HL-60 (cell line): ENCODE data around the gene ZNF503.
A peak's percentile ranks its signal among the peaks of the same experiment; 100 is the strongest.
"Not testable (repeated sequence)": the region's sequence is repeated elsewhere in the genome, so short reads cannot be mapped to it uniquely, and the experiment has no call there.

Experiments
- DNase-seq, 2 experiments: peaks; one replicate each; pipeline ENCODE4 v3.0.0-alpha.2; 2010 to 2020; ENCODE audit warnings: low read depth in 1 of 2, low spot score in 1 of 2
- H3K27ac ChIP-seq: fragments of 250-450 bp; sonication (Bioruptor Pico); replicated peaks from 2 replicates; pipeline ENCODE4 v1.5.1; 2020; ENCODE audit warnings: mild to moderate bottlenecking, moderate library complexity
- H3K27me3 ChIP-seq: fragments of 250-450 bp; sonication (Bioruptor Pico); 2 replicates; pipeline ENCODE4 v1.5.1; 2021; ENCODE audit warnings: mild to moderate bottlenecking, moderate library complexity; ENCODE audit not compliant: insufficient read depth, poor library complexity, severe bottlenecking
- H3K4me3 ChIP-seq: replicated peaks from 2 replicates; pipeline ENCODE4 v1.5.1; 2011; ENCODE audit warnings: mild to moderate bottlenecking, control low read depth, low read length; ENCODE audit not compliant: insufficient read depth
- GABPA ChIP-seq: IDR thresholded peaks from 2 replicates; pipeline ENCODE4 v1.6.1; 2012; ENCODE audit warnings: low read depth
- POLR2AphosphoS5 ChIP-seq: IDR thresholded peaks from 2 replicates; pipeline ENCODE4 v1.6.1; 2012; ENCODE audit warnings: low read depth
- SPI1 ChIP-seq: IDR thresholded peaks from 2 replicates; pipeline ENCODE4 v1.6.1; 2012; ENCODE audit warnings: low read depth, mild to moderate bottlenecking, borderline replicate concordance
- TF ChIP-seq, protein P1 (sequence below): IDR thresholded peaks from one replicate; pipeline ENCODE4 v1.5.1; 2011; ENCODE audit warnings: low read length, control low read depth, inconsistent platforms; ENCODE audit not compliant: insufficient read depth
- TF ChIP-seq, protein P2 (sequence below): IDR thresholded peaks from 2 replicates; pipeline ENCODE4 v1.6.1; 2012; ENCODE audit warnings: low read depth; ENCODE audit not compliant: insufficient replicate concordance

The ZNF503 gene

GRCh38 chr10:75377869-75378268 lies 23.7 kb downstream of the ZNF503 start:
- no peaks in the 10 kb centered on the region for H3K27me3 ChIP-seq
- TF ChIP-seq SPI1 (no peak), POLR2AphosphoS5 (no peak), GABPA (no peak)
- no peak overlapping the region for H3K27ac ChIP-seq
- DNase-seq = no peak
- H3K4me3 ChIP-seq = no peak overlapping the region

DNA sequence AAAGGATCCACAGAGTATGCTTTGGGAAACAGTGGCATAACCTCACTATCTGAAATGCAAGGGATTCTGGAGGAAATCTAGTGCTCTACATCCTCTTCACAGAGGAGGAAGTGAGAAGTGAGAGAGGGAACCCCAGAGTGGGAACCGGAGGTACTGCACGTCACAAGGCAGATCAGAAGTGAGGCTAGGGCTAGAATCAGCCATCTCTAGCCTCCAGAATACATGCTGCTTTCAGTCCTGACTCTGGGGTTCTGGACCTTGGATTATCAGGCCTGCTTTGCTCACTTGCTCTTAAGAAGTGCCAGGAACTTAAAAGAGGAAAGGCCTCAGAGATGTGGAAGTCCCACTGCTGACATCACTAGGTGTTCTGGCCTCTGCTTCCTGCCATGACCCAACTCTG lies 25.7 kb downstream of the ZNF503 start:
- peak; percentile 51 to 72 for DNase-seq
- TF ChIP-seq, protein P1, sequence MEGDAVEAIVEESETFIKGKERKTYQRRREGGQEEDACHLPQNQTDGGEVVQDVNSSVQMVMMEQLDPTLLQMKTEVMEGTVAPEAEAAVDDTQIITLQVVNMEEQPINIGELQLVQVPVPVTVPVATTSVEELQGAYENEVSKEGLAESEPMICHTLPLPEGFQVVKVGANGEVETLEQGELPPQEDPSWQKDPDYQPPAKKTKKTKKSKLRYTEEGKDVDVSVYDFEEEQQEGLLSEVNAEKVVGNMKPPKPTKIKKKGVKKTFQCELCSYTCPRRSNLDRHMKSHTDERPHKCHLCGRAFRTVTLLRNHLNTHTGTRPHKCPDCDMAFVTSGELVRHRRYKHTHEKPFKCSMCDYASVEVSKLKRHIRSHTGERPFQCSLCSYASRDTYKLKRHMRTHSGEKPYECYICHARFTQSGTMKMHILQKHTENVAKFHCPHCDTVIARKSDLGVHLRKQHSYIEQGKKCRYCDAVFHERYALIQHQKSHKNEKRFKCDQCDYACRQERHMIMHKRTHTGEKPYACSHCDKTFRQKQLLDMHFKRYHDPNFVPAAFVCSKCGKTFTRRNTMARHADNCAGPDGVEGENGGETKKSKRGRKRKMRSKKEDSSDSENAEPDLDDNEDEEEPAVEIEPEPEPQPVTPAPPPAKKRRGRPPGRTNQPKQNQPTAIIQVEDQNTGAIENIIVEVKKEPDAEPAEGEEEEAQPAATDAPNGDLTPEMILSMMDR = no peak
- TF ChIP-seq POLR2AphosphoS5 (no peak), SPI1 (peak; percentile 86), GABPA (no peak)
- H3K27me3 ChIP-seq = no peaks in the 10 kb centered on the region
- H3K4me3 ChIP-seq = no peak overlapping the region
- H3K27ac ChIP-seq = no peak overlapping the region

DNA sequence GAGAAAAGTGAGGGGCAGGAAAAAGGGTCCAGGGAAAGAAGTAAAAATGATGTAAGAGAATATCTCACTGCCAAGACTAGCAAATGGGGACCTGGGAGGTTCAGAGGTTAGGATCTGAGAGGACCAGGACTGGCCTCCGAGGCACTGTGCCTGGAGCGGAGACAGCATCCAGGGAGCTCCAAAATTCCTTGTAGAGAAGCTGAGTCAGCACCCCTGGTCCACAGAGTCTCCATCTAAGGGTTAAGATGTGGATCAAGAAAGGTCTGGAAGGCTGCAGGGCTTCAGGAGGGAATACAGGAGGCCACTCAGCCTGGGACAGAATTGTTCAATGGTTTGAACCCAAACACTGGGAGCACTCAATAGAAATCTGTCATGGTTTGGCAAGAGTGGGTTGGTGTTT lies 30.6 kb downstream of the ZNF503 start:
- DNase-seq = no peak
- Histone ChIP-seq H3K27ac (no peak overlapping the region), H3K4me3 (no peak overlapping the region), H3K27me3 (no peaks in the 10 kb centered on the region)
- TF ChIP-seq, protein P1 = no peak
- TF ChIP-seq, protein P2, sequence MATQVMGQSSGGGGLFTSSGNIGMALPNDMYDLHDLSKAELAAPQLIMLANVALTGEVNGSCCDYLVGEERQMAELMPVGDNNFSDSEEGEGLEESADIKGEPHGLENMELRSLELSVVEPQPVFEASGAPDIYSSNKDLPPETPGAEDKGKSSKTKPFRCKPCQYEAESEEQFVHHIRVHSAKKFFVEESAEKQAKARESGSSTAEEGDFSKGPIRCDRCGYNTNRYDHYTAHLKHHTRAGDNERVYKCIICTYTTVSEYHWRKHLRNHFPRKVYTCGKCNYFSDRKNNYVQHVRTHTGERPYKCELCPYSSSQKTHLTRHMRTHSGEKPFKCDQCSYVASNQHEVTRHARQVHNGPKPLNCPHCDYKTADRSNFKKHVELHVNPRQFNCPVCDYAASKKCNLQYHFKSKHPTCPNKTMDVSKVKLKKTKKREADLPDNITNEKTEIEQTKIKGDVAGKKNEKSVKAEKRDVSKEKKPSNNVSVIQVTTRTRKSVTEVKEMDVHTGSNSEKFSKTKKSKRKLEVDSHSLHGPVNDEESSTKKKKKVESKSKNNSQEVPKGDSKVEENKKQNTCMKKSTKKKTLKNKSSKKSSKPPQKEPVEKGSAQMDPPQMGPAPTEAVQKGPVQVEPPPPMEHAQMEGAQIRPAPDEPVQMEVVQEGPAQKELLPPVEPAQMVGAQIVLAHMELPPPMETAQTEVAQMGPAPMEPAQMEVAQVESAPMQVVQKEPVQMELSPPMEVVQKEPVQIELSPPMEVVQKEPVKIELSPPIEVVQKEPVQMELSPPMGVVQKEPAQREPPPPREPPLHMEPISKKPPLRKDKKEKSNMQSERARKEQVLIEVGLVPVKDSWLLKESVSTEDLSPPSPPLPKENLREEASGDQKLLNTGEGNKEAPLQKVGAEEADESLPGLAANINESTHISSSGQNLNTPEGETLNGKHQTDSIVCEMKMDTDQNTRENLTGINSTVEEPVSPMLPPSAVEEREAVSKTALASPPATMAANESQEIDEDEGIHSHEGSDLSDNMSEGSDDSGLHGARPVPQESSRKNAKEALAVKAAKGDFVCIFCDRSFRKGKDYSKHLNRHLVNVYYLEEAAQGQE = no peak
- no peak for TF ChIP-seq POLR2AphosphoS5
- no peak for TF ChIP-seq GABPA
- TF ChIP-seq SPI1 = no peak

DNA sequence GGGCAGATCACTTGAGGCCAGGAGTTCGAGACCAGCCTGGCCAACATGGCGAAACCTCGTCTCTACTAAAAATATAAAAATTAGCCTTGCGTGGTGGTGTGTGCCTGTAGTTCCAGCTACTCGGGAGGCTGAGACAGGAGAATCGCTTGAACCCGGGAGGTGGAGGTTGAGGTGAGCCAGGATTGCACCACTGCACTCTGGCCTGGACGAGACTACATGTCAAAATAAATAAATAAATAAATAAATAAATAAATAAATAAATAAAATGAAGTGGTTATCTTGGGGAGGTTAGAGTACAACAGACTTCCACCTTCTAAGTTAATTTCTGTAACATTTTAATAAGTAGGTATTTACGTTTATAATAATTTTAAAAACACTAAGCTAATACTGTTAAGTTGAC lies 31.7 kb downstream of the ZNF503 start:
- not testable (repeated sequence) for H3K27me3 ChIP-seq, H3K4me3 ChIP-seq, DNase-seq, H3K27ac ChIP-seq

DNA sequence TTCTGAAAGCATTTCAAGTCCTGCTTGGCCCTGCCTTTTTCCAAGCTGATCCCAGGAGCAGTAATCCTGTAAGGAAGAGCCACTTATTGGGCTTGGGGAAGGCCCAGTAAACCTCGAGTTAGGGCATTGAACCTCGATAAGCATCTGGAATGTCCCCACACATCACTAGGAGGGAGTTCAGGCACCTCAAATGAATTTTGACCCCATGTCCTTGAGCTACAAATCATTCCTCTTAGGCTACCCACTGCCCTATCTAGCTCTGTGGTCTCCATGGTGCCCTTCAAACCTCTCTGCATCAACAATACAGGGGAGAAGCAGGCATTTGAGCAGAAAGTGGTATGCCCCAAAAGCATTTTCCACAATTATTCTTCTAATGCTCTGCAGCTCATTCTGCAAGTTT lies 33.7 kb downstream of the ZNF503 start:
- TF ChIP-seq, protein P1 = no peak
- no peak for TF ChIP-seq SPI1
- no peak for TF ChIP-seq POLR2AphosphoS5
- no peak for TF ChIP-seq GABPA
- Histone ChIP-seq H3K27me3 (no peaks in the 10 kb centered on the region), H3K27ac (no peak overlapping the region), H3K4me3 (no peak overlapping the region)
- DNase-seq = no peak

DNA sequence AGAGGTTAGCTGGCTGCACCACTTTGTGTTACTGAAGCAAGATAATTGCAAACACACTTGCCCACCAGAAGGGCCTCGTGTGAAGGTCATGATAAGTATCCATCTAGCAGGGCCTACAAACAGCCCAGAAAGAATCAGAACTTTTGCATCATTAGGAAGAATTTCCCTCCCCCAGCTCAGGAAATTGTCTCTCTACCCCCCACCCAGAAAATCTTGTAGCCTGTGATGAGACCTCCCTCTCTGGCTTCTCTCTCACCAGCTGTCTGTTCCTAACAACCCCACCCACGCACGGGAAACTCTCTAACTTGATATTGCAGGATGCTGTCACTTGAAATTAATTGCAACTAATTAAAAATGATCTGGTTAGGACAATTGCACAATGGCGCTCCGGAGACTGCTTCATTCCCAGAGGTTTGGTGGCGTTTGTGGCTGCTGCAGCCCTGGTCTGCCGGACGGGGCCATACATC lies 34.5 kb downstream of the ZNF503 start:
- Histone ChIP-seq H3K27ac (no peak overlapping the region), H3K4me3 (no peak overlapping the region), H3K27me3 (no peaks in the 10 kb centered on the region)
- DNase-seq = no peak
- TF ChIP-seq, protein P2 = no peak
- TF ChIP-seq GABPA (no peak), SPI1 (no peak), POLR2AphosphoS5 (no peak)
- TF ChIP-seq, protein P1 = no peak
